Hepatocyte (in vitro differentiated cells): ENCODE data around the gene ATP13A3.

Experiments used
- EZH2 ChIP-seq: fragments of 200-600 bp; sonication (generic); IDR thresholded peaks from 2 replicates; pipeline ENCODE4 v1.6.1; 2016; ENCODE audit warnings: antibody characterized with exemption, mild to moderate bottlenecking, borderline replicate concordance
- EZH2phosphoT487 ChIP-seq: fragments of 200-600 bp; sonication (generic); IDR thresholded peaks from one replicate; pipeline ENCODE4 v1.6.1; 2018; ENCODE audit warnings: antibody characterized with exemption, mild to moderate bottlenecking, low read depth, moderate library complexity; ENCODE audit not compliant: unreplicated experiment, severe bottlenecking
- TF ChIP-seq, protein P1 (sequence below): fragments of 200-600 bp; sonication (generic); IDR thresholded peaks from 2 replicates; pipeline ENCODE4 v1.5.1; 2016; ENCODE audit warnings: antibody characterized with exemption, mild to moderate bottlenecking; ENCODE audit not compliant: poor library complexity

DNA sequence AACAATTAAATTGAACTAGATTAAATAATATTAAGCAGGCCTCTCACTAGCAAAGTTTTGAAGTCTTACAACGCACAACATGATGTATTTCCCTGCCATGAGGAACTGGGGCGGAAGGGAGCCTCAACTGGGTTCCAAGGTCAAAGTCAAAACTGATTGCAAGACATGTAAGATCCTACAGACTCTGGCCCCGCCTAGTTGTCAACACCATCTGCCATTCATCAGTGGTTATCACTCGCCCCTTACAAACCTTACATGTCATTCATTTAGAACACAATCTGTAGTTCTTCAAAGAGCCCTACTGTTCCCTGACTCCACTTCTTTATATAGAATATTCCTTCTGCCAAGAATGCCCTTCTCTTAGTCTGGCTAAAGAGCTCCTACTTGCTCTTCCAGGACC, 10.0 kb downstream of the ATP13A3 start:
- TF ChIP-seq, protein P1, sequence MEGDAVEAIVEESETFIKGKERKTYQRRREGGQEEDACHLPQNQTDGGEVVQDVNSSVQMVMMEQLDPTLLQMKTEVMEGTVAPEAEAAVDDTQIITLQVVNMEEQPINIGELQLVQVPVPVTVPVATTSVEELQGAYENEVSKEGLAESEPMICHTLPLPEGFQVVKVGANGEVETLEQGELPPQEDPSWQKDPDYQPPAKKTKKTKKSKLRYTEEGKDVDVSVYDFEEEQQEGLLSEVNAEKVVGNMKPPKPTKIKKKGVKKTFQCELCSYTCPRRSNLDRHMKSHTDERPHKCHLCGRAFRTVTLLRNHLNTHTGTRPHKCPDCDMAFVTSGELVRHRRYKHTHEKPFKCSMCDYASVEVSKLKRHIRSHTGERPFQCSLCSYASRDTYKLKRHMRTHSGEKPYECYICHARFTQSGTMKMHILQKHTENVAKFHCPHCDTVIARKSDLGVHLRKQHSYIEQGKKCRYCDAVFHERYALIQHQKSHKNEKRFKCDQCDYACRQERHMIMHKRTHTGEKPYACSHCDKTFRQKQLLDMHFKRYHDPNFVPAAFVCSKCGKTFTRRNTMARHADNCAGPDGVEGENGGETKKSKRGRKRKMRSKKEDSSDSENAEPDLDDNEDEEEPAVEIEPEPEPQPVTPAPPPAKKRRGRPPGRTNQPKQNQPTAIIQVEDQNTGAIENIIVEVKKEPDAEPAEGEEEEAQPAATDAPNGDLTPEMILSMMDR = no peak
- TF ChIP-seq EZH2 (no peak), EZH2phosphoT487 (no peak)
